ENCODE measurements around the gene ZNF236.
"Not testable (repeated sequence)": the region's sequence is repeated elsewhere in the genome, so short reads cannot be mapped to it uniquely, and the experiment has no call there.

Gene ZNF236

GRCh38 chr18:76986406-76986805, 164.0 kb downstream of the ZNF236 start:
- DNase-seq (ENCODE audit: low spot score) = no peak
- in situ Hi-C loops (cut with MboI; ENCODE audit: low sequenced_read_pairs, unreplicated experiment) = loop anchor here (10.0 to 25.0 kb wide), 2 partner anchors 182 to 676 kb away; no protein-coding TSS in a partner anchor
- TF ChIP-seq CTCF (IDR thresholded peaks at IDR 0.05; ENCODE audit: borderline replicate concordance, control extremely low read depth, extremely low read depth, insufficient read depth, missing control alignments) = no peak

GRCh38 chr18:76988031-76988826, 165.9 kb downstream of the ZNF236 start:
- DNase-seq (ENCODE audit: low spot score) = no peak
- TF ChIP-seq CTCF (IDR thresholded peaks at IDR 0.05; ENCODE audit: borderline replicate concordance, control extremely low read depth, extremely low read depth, insufficient read depth, missing control alignments) = no peak
- in situ Hi-C loops (cut with MboI; ENCODE audit: low sequenced_read_pairs, unreplicated experiment) = loop anchor here (10.0 to 25.0 kb wide), 2 partner anchors 183 to 674 kb away; no protein-coding TSS in a partner anchor

GRCh38 chr18:76988827-76989646, 166.7 kb downstream of the ZNF236 start:
- no peak for DNase-seq (ENCODE audit: low spot score)
- in situ Hi-C loops (cut with MboI; ENCODE audit: low sequenced_read_pairs, unreplicated experiment) = loop anchor here (10.0 to 25.0 kb wide), 2 partner anchors 184 to 673 kb away; no protein-coding TSS in a partner anchor
- no peak for TF ChIP-seq CTCF (IDR thresholded peaks at IDR 0.05; ENCODE audit: borderline replicate concordance, control extremely low read depth, extremely low read depth, insufficient read depth, missing control alignments)

GRCh38 chr18:76989647-76990190, 167.4 kb downstream of the ZNF236 start:
- no peak for TF ChIP-seq CTCF (IDR thresholded peaks at IDR 0.05; ENCODE audit: borderline replicate concordance, control extremely low read depth, extremely low read depth, insufficient read depth, missing control alignments)
- in situ Hi-C loops (cut with MboI; ENCODE audit: low sequenced_read_pairs, unreplicated experiment) = loop anchor here (10.0 to 25.0 kb wide), 3 partner anchors 185 to 673 kb away; no protein-coding TSS in a partner anchor
- no peak for DNase-seq (ENCODE audit: low spot score)

- DNase-seq (ENCODE audit: low spot score) = not testable (repeated sequence)
- in situ Hi-C loops (cut with MboI; ENCODE audit: low sequenced_read_pairs, unreplicated experiment) = loop anchor here (10.0 to 25.0 kb wide), 2 partner anchors 224 to 672 kb away; no protein-coding TSS in a partner anchor
Observed at GRCh38 chr18:76990343-76991020, 168.1 kb downstream of the ZNF236 start.

GRCh38 chr18:76991021-76991688, 168.8 kb downstream of the ZNF236 start:
- DNase-seq (ENCODE audit: low spot score) = no peak
- in situ Hi-C loops (cut with MboI; ENCODE audit: low sequenced_read_pairs, unreplicated experiment) = loop anchor here (10.0 to 25.0 kb wide), 2 partner anchors 224 to 671 kb away; no protein-coding TSS in a partner anchor
- no peak for TF ChIP-seq CTCF (IDR thresholded peaks at IDR 0.05; ENCODE audit: borderline replicate concordance, control extremely low read depth, extremely low read depth, insufficient read depth, missing control alignments)

All from GM13976 (cell line).